Measurements from ENCODE around the gene PRSS22.

PRSS22 gene

DNA sequence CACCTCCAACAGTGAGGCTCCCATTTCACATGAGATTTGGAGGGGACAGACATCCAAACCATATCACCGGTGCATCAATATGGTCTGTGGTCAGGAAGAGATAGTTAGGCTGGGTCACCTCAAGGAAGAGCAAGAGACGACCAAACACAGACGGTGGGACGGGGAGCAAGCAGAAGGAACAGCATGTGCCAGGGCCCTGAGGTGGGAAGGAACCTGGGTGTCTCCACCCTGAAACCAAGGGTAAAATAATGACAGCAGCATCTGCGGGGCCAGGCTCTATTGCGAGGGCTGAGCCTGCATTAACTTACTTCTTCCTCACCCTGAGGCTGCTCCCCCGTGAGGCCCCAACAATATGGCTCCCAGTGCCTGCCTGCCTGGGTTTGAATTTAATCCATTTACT is 49.8 kb downstream of the PRSS22 start:
- Histone ChIP-seq H3K9me3 (ENCODE audit: insufficient read depth, low read length, severe bottlenecking) (peaks cover 6% of the 10 kb centered on the region), H3K27me3 (ENCODE audit: insufficient read depth, low read length, poor library complexity) (peaks cover 7% of the 10 kb centered on the region), H2AFZ (ENCODE audit: low read depth, low read length) (no peak overlapping the region), H4K20me1 (ENCODE audit: insufficient read depth, low read length) (no peaks in the 10 kb centered on the region), H3K4me1 (ENCODE audit: insufficient read depth, low read length) (no peaks in the 10 kb centered on the region), H3K4me2 (ENCODE audit: insufficient read depth, low read length) (no peak overlapping the region), H3K27ac (ENCODE audit: low read length) (no peak overlapping the region), H3K4me3 (ENCODE audit: low read depth in 1 of 2, low read length in 2 of 2) (no peak overlapping the region), H3K79me2 (ENCODE audit: insufficient read depth, low read length) (no peaks in the 10 kb centered on the region), H3K9ac (ENCODE audit: low read depth, low read length) (no peak overlapping the region), H3K36me3 (ENCODE audit: insufficient read depth, low read length) (no peaks in the 10 kb centered on the region)
- no peak for DNase-seq
- no peak for TF ChIP-seq EZH2 (IDR thresholded peaks at IDR 0.05; ENCODE audit: borderline replicate concordance, low read depth, low read length, severe bottlenecking)
- TF ChIP-seq, protein P1, sequence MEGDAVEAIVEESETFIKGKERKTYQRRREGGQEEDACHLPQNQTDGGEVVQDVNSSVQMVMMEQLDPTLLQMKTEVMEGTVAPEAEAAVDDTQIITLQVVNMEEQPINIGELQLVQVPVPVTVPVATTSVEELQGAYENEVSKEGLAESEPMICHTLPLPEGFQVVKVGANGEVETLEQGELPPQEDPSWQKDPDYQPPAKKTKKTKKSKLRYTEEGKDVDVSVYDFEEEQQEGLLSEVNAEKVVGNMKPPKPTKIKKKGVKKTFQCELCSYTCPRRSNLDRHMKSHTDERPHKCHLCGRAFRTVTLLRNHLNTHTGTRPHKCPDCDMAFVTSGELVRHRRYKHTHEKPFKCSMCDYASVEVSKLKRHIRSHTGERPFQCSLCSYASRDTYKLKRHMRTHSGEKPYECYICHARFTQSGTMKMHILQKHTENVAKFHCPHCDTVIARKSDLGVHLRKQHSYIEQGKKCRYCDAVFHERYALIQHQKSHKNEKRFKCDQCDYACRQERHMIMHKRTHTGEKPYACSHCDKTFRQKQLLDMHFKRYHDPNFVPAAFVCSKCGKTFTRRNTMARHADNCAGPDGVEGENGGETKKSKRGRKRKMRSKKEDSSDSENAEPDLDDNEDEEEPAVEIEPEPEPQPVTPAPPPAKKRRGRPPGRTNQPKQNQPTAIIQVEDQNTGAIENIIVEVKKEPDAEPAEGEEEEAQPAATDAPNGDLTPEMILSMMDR (IDR thresholded peaks at IDR 0.05; ENCODE audit: borderline replicate concordance, extremely low read depth, low read length, poor library complexity, severe bottlenecking), result no peak
- no peak for ATAC-seq (ENCODE audit: insufficient read depth, low read depth)

DNA sequence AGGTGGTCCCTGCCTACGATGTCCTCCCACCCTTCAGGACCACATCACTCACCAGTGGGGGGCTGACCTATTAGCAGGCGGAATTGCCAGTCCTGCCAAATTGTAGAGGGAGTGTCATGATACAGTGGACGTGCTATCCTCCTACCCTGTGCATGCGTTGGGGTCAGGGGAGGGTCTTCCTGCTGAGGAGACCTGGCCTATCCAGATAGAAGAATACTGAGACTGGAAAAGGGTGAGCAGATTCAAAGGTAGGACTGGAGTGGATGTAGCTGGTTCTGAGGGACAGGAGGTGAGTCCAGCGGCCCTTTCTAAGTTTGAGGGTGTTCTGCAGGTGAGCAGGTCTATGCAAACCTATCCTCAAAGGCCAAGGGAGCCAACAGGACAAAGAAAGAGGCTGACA is 51.7 kb downstream of the PRSS22 start:
- H3K27me3 ChIP-seq (ENCODE audit: insufficient read depth, low read length, poor library complexity), result peaks cover 3% of the 10 kb centered on the region

DNA sequence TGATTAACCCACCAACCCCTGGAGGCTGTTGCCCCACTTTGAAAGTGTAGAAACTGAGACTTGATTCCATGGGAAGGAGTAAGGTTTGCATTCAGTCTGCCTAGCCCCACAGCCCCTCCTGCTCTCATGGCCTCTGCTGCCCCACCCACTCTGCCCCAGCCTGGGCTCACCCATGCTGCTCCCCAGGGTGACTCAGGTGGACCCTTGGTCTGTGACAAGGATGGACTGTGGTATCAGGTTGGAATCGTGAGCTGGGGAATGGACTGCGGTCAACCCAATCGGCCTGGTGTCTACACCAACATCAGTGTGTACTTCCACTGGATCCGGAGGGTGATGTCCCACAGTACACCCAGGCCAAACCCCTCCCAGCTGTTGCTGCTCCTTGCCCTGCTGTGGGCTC is 53.2 kb downstream of the PRSS22 start:
- H3K9me3 ChIP-seq (ENCODE audit: insufficient read depth, low read length, severe bottlenecking), result peaks cover 6% of the 10 kb centered on the region
- TF ChIP-seq, protein P1 (IDR thresholded peaks at IDR 0.05; ENCODE audit: borderline replicate concordance, extremely low read depth, low read length, poor library complexity, severe bottlenecking), result no peak
- TF ChIP-seq EZH2 (IDR thresholded peaks at IDR 0.05; ENCODE audit: borderline replicate concordance, low read depth, low read length, severe bottlenecking), result no peak
- no peak overlapping the region for H3K9ac ChIP-seq (ENCODE audit: low read depth, low read length)
- H3K27ac ChIP-seq (ENCODE audit: low read length), result no peak overlapping the region
- no peaks in the 10 kb centered on the region for H3K79me2 ChIP-seq (ENCODE audit: insufficient read depth, low read length)
- peaks cover 2% of the 10 kb centered on the region for H3K27me3 ChIP-seq (ENCODE audit: insufficient read depth, low read length, poor library complexity)
- no peak for ATAC-seq (ENCODE audit: insufficient read depth, low read depth)
- DNase-seq, result no peak
- no peaks in the 10 kb centered on the region for H4K20me1 ChIP-seq (ENCODE audit: insufficient read depth, low read length)
- H3K4me3 ChIP-seq (ENCODE audit: low read depth in 1 of 2, low read length in 2 of 2), result no peak overlapping the region
- no peak overlapping the region for H3K4me2 ChIP-seq (ENCODE audit: insufficient read depth, low read length)
- H2AFZ ChIP-seq (ENCODE audit: low read depth, low read length), result no peak overlapping the region
- no peaks in the 10 kb centered on the region for H3K4me1 ChIP-seq (ENCODE audit: insufficient read depth, low read length)
- no peaks in the 10 kb centered on the region for H3K36me3 ChIP-seq (ENCODE audit: insufficient read depth, low read length)

More for the DNA sequence above, 51.7 kb downstream of the PRSS22 start:
- no peaks in the 10 kb centered on the region for H3K79me2 ChIP-seq (ENCODE audit: insufficient read depth, low read length)
- H3K9ac ChIP-seq (ENCODE audit: low read depth, low read length), result no peak overlapping the region
- no peaks in the 10 kb centered on the region for H3K4me1 ChIP-seq (ENCODE audit: insufficient read depth, low read length)
- no peak overlapping the region for H3K4me3 ChIP-seq (ENCODE audit: low read depth in 1 of 2, low read length in 2 of 2)
- ATAC-seq (ENCODE audit: insufficient read depth, low read depth), result no peak
- H4K20me1 ChIP-seq (ENCODE audit: insufficient read depth, low read length), result no peaks in the 10 kb centered on the region
- no peak for TF ChIP-seq EZH2 (IDR thresholded peaks at IDR 0.05; ENCODE audit: borderline replicate concordance, low read depth, low read length, severe bottlenecking)
- TF ChIP-seq, protein P1 (IDR thresholded peaks at IDR 0.05; ENCODE audit: borderline replicate concordance, extremely low read depth, low read length, poor library complexity, severe bottlenecking), result no peak
- no peaks in the 10 kb centered on the region for H3K36me3 ChIP-seq (ENCODE audit: insufficient read depth, low read length)
- H2AFZ ChIP-seq (ENCODE audit: low read depth, low read length), result no peak overlapping the region
- H3K9me3 ChIP-seq (ENCODE audit: insufficient read depth, low read length, severe bottlenecking), result peaks cover 6% of the 10 kb centered on the region
- H3K27ac ChIP-seq (ENCODE audit: low read length), result no peak overlapping the region
- no peak overlapping the region for H3K4me2 ChIP-seq (ENCODE audit: insufficient read depth, low read length)
- no peak for DNase-seq

Data from DND-41 (cell line).